GM18867 (cell line): ENCODE measurements around the gene DNA2.
"Not testable (repeated sequence)": the region's sequence is repeated elsewhere in the genome, so short reads cannot be mapped to it uniquely, and the experiment has no call there.

Source experiments
- ATAC-seq: cut with Tn5 transposase; IDR thresholded peaks from one replicate; pipeline ENCODE4 v1.9.1; 2021; ENCODE audit warnings: mild to moderate bottlenecking, moderate library complexity; ENCODE audit not compliant: unreplicated experiment

The DNA2 gene

GRCh38 chr10:68471586-68472408, at the start of gene DNA2:
Gene DNA2 (minus strand): TSS chr10:68471973. CDS start chr10:68471864, 109 bp downstream.
- ATAC-seq = peak; percentile 91

- ATAC-seq = not testable (repeated sequence)
These were observed 46.8 kb upstream of the DNA2 start for GRCh38 chr10:68518609-68519008.

GRCh38 chr10:68517188-68517587, 45.4 kb upstream of the DNA2 start:
- no peak for ATAC-seq

GRCh38 chr10:68516766-68517165, 45.0 kb upstream of the DNA2 start:
- no peak for ATAC-seq

GRCh38 chr10:68516216-68516615, 44.4 kb upstream of the DNA2 start:
- ATAC-seq = not testable (repeated sequence)

- no peak for ATAC-seq
These were observed 36.3 kb upstream of the DNA2 start for GRCh38 chr10:68508090-68508489.

- ATAC-seq = no peak
These were observed 34.6 kb upstream of the DNA2 start for GRCh38 chr10:68506411-68506810.

- no peak for ATAC-seq
These were observed 31.1 kb upstream of the DNA2 start for GRCh38 chr10:68502846-68503245.

- no peak for ATAC-seq
These were observed 29.9 kb upstream of the DNA2 start for GRCh38 chr10:68501691-68502090.

- no peak for ATAC-seq
These were observed 27.8 kb upstream of the DNA2 start for GRCh38 chr10:68499544-68499943.

- no peak for ATAC-seq
These were observed 24.3 kb upstream of the DNA2 start for GRCh38 chr10:68496072-68496471.

- no peak for ATAC-seq
These were observed 20.3 kb upstream of the DNA2 start for GRCh38 chr10:68492118-68492517.

GRCh38 chr10:68489919-68490318, 18.1 kb upstream of the DNA2 start:
- ATAC-seq = no peak

GRCh38 chr10:68474021-68474420, 2.2 kb upstream of the DNA2 start:
- ATAC-seq = no peak

GRCh38 chr10:68471063-68471585, 649 bp downstream of the DNA2 start:
- peak; percentile 19 for ATAC-seq

- ATAC-seq = no peak
These were observed 1.5 kb downstream of the DNA2 start for GRCh38 chr10:68470300-68470699.

- ATAC-seq = no peak
These were observed 1.9 kb downstream of the DNA2 start for GRCh38 chr10:68469838-68470237.

- ATAC-seq = not testable (repeated sequence)
These were observed 7.0 kb downstream of the DNA2 start for GRCh38 chr10:68464729-68465128.

- ATAC-seq = peak; percentile 48
These were observed 8.2 kb downstream of the DNA2 start for GRCh38 chr10:68463365-68464093.

GRCh38 chr10:68462536-68462935, 9.2 kb downstream of the DNA2 start:
- ATAC-seq = no peak

- ATAC-seq = no peak
These were observed 10.7 kb downstream of the DNA2 start for GRCh38 chr10:68461032-68461431.

GRCh38 chr10:68449698-68450097, 22.1 kb downstream of the DNA2 start:
- not testable (repeated sequence) for ATAC-seq
